Liver (tissue), 9 donors: ENCODE data around the gene PDE3A. TPM values are rescaled to one million over a fixed set of nuclear protein-coding genes. Genes with fewer than 3 reads are reported as not detected.

Experiments
- DNase-seq: peaks from one replicate; pipeline ENCODE4 v3.0.0-alpha.2; 2017; ENCODE audit warnings: low spot score
- H3K27ac ChIP-seq, 2 donors: one replicate each; pipeline ENCODE4 v1.7.0; 2013; ENCODE audit warnings: inconsistent platforms in 2 of 2, low read length in 2 of 2, control low read depth in 1 of 2, low read depth in 1 of 2, mild to moderate bottlenecking in 1 of 2
- H3K27me3 ChIP-seq, 4 donors: one replicate each; pipeline versions ENCODE4 v1.6.1 to v1.7.0; 2013; ENCODE audit warnings: low read length in 3 of 4, inconsistent platforms in 1 of 4, mild to moderate bottlenecking in 1 of 4, moderate library complexity in 1 of 4; ENCODE audit not compliant: control insufficient read depth in 4 of 4, insufficient read depth in 4 of 4
- H3K36me3 ChIP-seq, 4 donors: one replicate each; pipeline versions ENCODE4 v1.6.1 to v1.7.0; 2013; ENCODE audit warnings: low read length in 3 of 4, mild to moderate bottlenecking in 3 of 4, low read depth in 1 of 4, moderate library complexity in 1 of 4; ENCODE audit not compliant: control insufficient read depth in 4 of 4, insufficient read depth in 3 of 4
- H3K4me1 ChIP-seq, 4 donors: one replicate each; pipeline versions ENCODE4 v1.6.1 to v1.7.0; 2013; ENCODE audit warnings: low read length in 3 of 4, mild to moderate bottlenecking in 3 of 4, moderate library complexity in 1 of 4; ENCODE audit not compliant: control insufficient read depth in 4 of 4, insufficient read depth in 4 of 4
- H3K4me3 ChIP-seq, 3 donors: one replicate each; pipeline versions ENCODE4 v1.6.1 to v1.7.0; 2013; ENCODE audit warnings: low read length in 3 of 3, control low read depth in 1 of 3, low read depth in 1 of 3, mild to moderate bottlenecking in 1 of 3
- H3K9ac ChIP-seq, 2 donors: one replicate each; pipeline ENCODE4 v1.7.0; 2013; ENCODE audit warnings: low read length in 2 of 2, mild to moderate bottlenecking in 2 of 2, moderate library complexity in 2 of 2, control low read depth in 1 of 2, low read depth in 1 of 2
- H3K9me3 ChIP-seq, 4 donors: one replicate each; pipeline versions ENCODE4 v1.6.1 to v1.7.0; 2013; ENCODE audit warnings: low read length in 3 of 4; ENCODE audit not compliant: control insufficient read depth in 4 of 4
- CTCF ChIP-seq: fragments of 150-350 bp; IDR thresholded peaks from 2 replicates; pipeline ENCODE4 v1.5.1; 2017; ENCODE audit warnings: improper control_type of control experiment, low read depth, low read length; ENCODE audit not compliant: missing input control
- EGR1 ChIP-seq, 2 donors: IDR thresholded peaks; 2 replicates each; pipeline ENCODE4 v1.6.1; 2016 to 2018; ENCODE audit warnings: antibody characterized with exemption in 2 of 2, low read depth in 2 of 2
- FOXA1 ChIP-seq: IDR thresholded peaks from 2 replicates; pipeline ENCODE4 v1.6.1; 2016; ENCODE audit warnings: antibody characterized with exemption
- GABPA ChIP-seq, 2 donors: IDR thresholded peaks in 1 of 2; conservative IDR thresholded peaks in 1 of 2; 2 replicates each; pipeline ENCODE4 v1.6.1; 2016; ENCODE audit warnings: antibody characterized with exemption in 2 of 2, mild to moderate bottlenecking in 1 of 2, moderate library complexity in 1 of 2
- HNF4A ChIP-seq, 2 donors: conservative IDR thresholded peaks; 2 replicates each; pipeline ENCODE4 v1.6.1; 2016; ENCODE audit warnings: antibody characterized with exemption in 2 of 2, mild to moderate bottlenecking in 2 of 2
- HNF4G ChIP-seq: IDR thresholded peaks from 2 replicates; pipeline ENCODE4 v1.6.1; 2016; ENCODE audit warnings: antibody characterized with exemption
- JUND ChIP-seq, 2 donors: IDR thresholded peaks; 2 replicates each; pipeline ENCODE4 v1.6.1; 2016; ENCODE audit warnings: antibody characterized with exemption in 2 of 2
- NR2F2 ChIP-seq: IDR thresholded peaks from 2 replicates; pipeline ENCODE4 v1.6.1; 2016; ENCODE audit warnings: antibody characterized with exemption
- RAD21 ChIP-seq, 2 donors: IDR thresholded peaks; 2 replicates each; pipeline ENCODE4 v1.6.1; 2016; ENCODE audit warnings: antibody characterized with exemption in 2 of 2, mild to moderate bottlenecking in 2 of 2
- REST ChIP-seq: IDR thresholded peaks from 2 replicates; pipeline ENCODE4 v1.6.1; 2016; ENCODE audit warnings: antibody characterized with exemption, mild to moderate bottlenecking
- SP1 ChIP-seq: IDR thresholded peaks from 2 replicates; pipeline ENCODE4 v1.6.1; 2018; ENCODE audit warnings: antibody characterized with exemption, mild to moderate bottlenecking
- TAF1 ChIP-seq: conservative IDR thresholded peaks from 2 replicates; pipeline ENCODE4 v1.6.1; 2016; ENCODE audit warnings: antibody characterized with exemption, mild to moderate bottlenecking
- YY1 ChIP-seq: IDR thresholded peaks from 2 replicates; pipeline ENCODE4 v1.6.1; 2016; ENCODE audit warnings: antibody characterized with exemption, mild to moderate bottlenecking
- WGBS: extraction: QIAGEN DNeasy Blood & Tissue Kit; methylation state at CpG from one replicate; pipeline ENCODE4 v1.1.7; 2013; 5-methylcytosine and 5-hydroxymethylcytosine counted together
- polyA plus RNA-seq, 2 donors: library from polyadenylated mRNA; stranded (reverse) in 1 of 2; unstranded in 1 of 2; fragments of 200-250 nt in 1 of 2; fragments of >200 nt in 1 of 2; fragmentation: Nextera tagmentation in 1 of 2; extraction: Ambion mirVana in 1 of 2; gene quantifications; one replicate each; pipeline versions ENCODE4 v1.2.1 to v1.2.3, GENCODE V29; 2013 to 2015
- total RNA-seq, 2 donors: library from RNA; depleted of rRNA; stranded (reverse); fragments of >200 nt; gene quantifications; one replicate each; pipeline ENCODE4 v1.2.3, GENCODE V29; 2014
- TF ChIP-seq, protein P1 (sequence below): IDR thresholded peaks from 2 replicates; pipeline ENCODE4 v1.6.1; 2016; ENCODE audit warnings: antibody characterized with exemption
- TF ChIP-seq, protein P2 (sequence below): IDR thresholded peaks from 2 replicates; pipeline ENCODE4 v1.6.1; 2016; ENCODE audit warnings: antibody characterized with exemption
- TF ChIP-seq, protein P3 (sequence below): IDR thresholded peaks from 2 replicates; pipeline ENCODE4 v1.6.1; 2016; ENCODE audit warnings: antibody characterized with exemption
- donor health status: healthy.
- donor health status: healthy.
- donor health status: healthy.
- donor health status: healthy.
- donor health status: healthy.

Gene PDE3A
- total and polyA plus RNA-seq, 4 donors: 0.50 to 3.8 (median 2.2) TPM

DNA sequence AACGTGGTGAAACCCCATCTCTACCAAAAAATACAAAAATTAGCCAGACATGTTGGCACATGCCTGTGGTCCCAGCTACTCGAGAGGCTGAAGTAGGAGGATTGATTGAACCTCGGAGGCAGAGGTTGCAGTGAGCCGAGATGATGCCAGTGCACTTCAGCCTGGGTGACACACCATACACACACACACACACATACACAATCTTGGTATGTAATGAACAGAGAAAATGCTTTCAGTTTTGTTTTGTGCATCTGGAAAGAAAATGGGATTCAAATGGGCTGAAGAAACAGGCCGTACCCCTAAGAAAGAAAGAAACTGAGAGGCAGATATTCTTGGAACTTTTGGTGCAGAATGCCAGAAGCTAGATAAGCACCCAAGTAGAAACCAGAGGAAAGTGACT is 107.2 kb downstream of the PDE3A start:
- 80% methylated on average over 5 of the region's 5 CpGs for WGBS
- Histone ChIP-seq H3K9ac (no peak overlapping the region), H3K27ac (no peak overlapping the region), H3K9me3 (no peaks in the 10 kb centered on the region), H3K4me3 (no peak overlapping the region), H3K36me3 (no peaks in the 10 kb centered on the region), H3K27me3 (no peaks in the 10 kb centered on the region), H3K4me1 (no peaks in the 10 kb centered on the region)
- TF ChIP-seq HNF4A (conservative IDR thresholded peaks at IDR 0.05): no peak
- TF ChIP-seq GABPA (IDR thresholded peaks at IDR 0.05 in 1 of 2, conservative IDR thresholded peaks at IDR 0.05 in 1 of 2): no peak
- no peak for TF ChIP-seq SP1
- no peak for TF ChIP-seq NR2F2
- no peak for TF ChIP-seq YY1
- TF ChIP-seq, protein P1, sequence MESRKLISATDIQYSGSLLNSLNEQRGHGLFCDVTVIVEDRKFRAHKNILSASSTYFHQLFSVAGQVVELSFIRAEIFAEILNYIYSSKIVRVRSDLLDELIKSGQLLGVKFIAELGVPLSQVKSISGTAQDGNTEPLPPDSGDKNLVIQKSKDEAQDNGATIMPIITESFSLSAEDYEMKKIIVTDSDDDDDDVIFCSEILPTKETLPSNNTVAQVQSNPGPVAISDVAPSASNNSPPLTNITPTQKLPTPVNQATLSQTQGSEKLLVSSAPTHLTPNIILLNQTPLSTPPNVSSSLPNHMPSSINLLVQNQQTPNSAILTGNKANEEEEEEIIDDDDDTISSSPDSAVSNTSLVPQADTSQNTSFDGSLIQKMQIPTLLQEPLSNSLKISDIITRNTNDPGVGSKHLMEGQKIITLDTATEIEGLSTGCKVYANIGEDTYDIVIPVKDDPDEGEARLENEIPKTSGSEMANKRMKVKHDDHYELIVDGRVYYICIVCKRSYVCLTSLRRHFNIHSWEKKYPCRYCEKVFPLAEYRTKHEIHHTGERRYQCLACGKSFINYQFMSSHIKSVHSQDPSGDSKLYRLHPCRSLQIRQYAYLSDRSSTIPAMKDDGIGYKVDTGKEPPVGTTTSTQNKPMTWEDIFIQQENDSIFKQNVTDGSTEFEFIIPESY: no peak
- TF ChIP-seq FOXA1: no peak
- no peak for TF ChIP-seq TAF1
- TF ChIP-seq EGR1 (IDR thresholded peaks at IDR 0.05; ENCODE audit: low read depth in 2 of 2): no peak
- no peak for TF ChIP-seq HNF4G
- no peak for TF ChIP-seq REST
- TF ChIP-seq, protein P2, sequence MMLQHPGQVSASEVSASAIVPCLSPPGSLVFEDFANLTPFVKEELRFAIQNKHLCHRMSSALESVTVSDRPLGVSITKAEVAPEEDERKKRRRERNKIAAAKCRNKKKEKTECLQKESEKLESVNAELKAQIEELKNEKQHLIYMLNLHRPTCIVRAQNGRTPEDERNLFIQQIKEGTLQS: no peak
- no peak for TF ChIP-seq CTCF
- TF ChIP-seq JUND (IDR thresholded peaks at IDR 0.05): no peak
- TF ChIP-seq RAD21 (IDR thresholded peaks at IDR 0.05): no peak
- TF ChIP-seq, protein P3, sequence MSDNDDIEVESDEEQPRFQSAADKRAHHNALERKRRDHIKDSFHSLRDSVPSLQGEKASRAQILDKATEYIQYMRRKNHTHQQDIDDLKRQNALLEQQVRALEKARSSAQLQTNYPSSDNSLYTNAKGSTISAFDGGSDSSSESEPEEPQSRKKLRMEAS: no peak
- DNase-seq: no peak

DNA sequence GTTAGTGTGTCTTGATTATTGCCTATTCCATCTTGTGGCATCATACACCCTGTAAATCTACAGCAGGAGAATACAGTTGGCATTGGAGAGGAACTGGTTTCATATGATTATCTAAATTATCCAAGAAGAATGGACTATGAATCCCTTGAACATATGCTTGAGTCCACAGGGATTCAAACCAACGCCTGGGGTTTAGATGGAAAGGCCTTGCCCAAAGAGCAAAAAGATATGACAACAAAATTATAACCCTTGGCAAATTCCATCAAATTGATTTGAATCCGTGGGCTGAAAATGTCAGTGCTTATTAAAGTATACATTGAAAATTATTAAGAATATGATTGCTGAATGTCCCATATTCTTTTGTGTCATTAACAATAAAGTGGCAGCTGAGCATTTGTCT is 108.2 kb downstream of the PDE3A start:
- 88% methylated on average over 2 of the region's 2 CpGs for WGBS

More for the DNA sequence above, 108.2 kb downstream of the PDE3A start:
- H3K9me3 ChIP-seq: no peaks in the 10 kb centered on the region
- H3K27ac ChIP-seq: no peak overlapping the region
- TF ChIP-seq SP1 (no peak), REST (no peak), YY1 (no peak), EGR1 (IDR thresholded peaks at IDR 0.05; ENCODE audit: low read depth in 2 of 2) (no peak), RAD21 (IDR thresholded peaks at IDR 0.05) (no peak), JUND (IDR thresholded peaks at IDR 0.05) (no peak)
- TF ChIP-seq, protein P1: no peak
- TF ChIP-seq, protein P3: no peak
- H3K9ac ChIP-seq: no peak overlapping the region
- no peaks in the 10 kb centered on the region for H3K36me3 ChIP-seq
- H3K27me3 ChIP-seq: no peaks in the 10 kb centered on the region
- no peak overlapping the region for H3K4me3 ChIP-seq
- DNase-seq: no peak
- H3K4me1 ChIP-seq: no peaks in the 10 kb centered on the region
